ENCODE results near the gene CCL27.

DNA sequence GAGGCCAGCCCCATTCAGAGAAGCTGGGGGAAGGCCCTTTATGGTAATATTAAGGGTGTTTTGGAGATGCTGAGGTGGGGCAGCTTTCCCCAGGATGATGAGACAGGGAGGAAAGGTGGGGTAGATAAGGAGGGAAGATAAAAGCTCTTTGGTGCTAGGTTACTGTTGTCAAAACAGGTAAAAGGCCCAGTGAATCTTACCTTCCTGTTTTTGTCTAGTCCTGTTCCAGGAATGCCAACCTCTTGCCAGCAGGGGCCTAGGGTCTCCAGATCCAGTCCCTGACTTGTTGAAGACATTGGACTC, 797 bp upstream of the CCL27 start:
- TF ChIP-seq TAF1 (IDR thresholded peaks at IDR 0.05; ENCODE audit: borderline replicate concordance, insufficient read depth, low read length) (no peak), POLR2AphosphoS5 (IDR thresholded peaks at IDR 0.05; ENCODE audit: low read depth, low read length) (no peak), SIN3A (IDR thresholded peaks at IDR 0.05; ENCODE audit: borderline replicate concordance, insufficient read depth, low read length) (no peak)
- TF ChIP-seq, protein P1, sequence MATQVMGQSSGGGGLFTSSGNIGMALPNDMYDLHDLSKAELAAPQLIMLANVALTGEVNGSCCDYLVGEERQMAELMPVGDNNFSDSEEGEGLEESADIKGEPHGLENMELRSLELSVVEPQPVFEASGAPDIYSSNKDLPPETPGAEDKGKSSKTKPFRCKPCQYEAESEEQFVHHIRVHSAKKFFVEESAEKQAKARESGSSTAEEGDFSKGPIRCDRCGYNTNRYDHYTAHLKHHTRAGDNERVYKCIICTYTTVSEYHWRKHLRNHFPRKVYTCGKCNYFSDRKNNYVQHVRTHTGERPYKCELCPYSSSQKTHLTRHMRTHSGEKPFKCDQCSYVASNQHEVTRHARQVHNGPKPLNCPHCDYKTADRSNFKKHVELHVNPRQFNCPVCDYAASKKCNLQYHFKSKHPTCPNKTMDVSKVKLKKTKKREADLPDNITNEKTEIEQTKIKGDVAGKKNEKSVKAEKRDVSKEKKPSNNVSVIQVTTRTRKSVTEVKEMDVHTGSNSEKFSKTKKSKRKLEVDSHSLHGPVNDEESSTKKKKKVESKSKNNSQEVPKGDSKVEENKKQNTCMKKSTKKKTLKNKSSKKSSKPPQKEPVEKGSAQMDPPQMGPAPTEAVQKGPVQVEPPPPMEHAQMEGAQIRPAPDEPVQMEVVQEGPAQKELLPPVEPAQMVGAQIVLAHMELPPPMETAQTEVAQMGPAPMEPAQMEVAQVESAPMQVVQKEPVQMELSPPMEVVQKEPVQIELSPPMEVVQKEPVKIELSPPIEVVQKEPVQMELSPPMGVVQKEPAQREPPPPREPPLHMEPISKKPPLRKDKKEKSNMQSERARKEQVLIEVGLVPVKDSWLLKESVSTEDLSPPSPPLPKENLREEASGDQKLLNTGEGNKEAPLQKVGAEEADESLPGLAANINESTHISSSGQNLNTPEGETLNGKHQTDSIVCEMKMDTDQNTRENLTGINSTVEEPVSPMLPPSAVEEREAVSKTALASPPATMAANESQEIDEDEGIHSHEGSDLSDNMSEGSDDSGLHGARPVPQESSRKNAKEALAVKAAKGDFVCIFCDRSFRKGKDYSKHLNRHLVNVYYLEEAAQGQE (IDR thresholded peaks at IDR 0.05; ENCODE audit: insufficient read depth in 1 of 2, low read depth in 2 of 2, low read length in 2 of 2), result no peak

Data from PFSK-1 (cell line).